ENCODE results near the gene BUD31.

- no peak for TF ChIP-seq CTCF (IDR thresholded peaks at IDR 0.05; ENCODE audit: insufficient read depth, low read depth, low read length)
- no peak for TF ChIP-seq EZH2 (IDR thresholded peaks at IDR 0.05; ENCODE audit: insufficient read depth, low read length)
Observed at GRCh38 chr7:99379043-99379577, 29.7 kb upstream of the BUD31 start.

Data from astrocyte (in vitro differentiated cells and primary cell).